Measurements from ENCODE around the gene SSR1. TPM values are rescaled to one million over a fixed set of nuclear protein-coding genes. Genes with fewer than 3 reads are reported as not detected.

Gene SSR1
- total RNA-seq, 4 donors from 2014 or later: 44.5 to 85.6 (median 64.2) TPM

- no peak for TF ChIP-seq CTCF (IDR thresholded peaks at IDR 0.05; ENCODE audit: low read depth)
These were observed 52.5 kb downstream of the SSR1 start for GRCh38 chr6:7260291-7261031.

GRCh38 chr6:7258231-7258763 lies 54.7 kb downstream of the SSR1 start:
- no peak for TF ChIP-seq CTCF (IDR thresholded peaks at IDR 0.05; ENCODE audit: low read depth)

- TF ChIP-seq CTCF (IDR thresholded peaks at IDR 0.05; ENCODE audit: low read depth): no peak
These were observed 55.3 kb downstream of the SSR1 start for GRCh38 chr6:7257521-7258230.

- no peak for TF ChIP-seq CTCF (IDR thresholded peaks at IDR 0.05; ENCODE audit: low read depth)
These were observed 56.2 kb downstream of the SSR1 start for GRCh38 chr6:7256785-7257184.

- no peak for TF ChIP-seq CTCF (IDR thresholded peaks at IDR 0.05; ENCODE audit: low read depth)
These were observed 57.1 kb downstream of the SSR1 start for GRCh38 chr6:7255918-7256317.

GRCh38 chr6:7254980-7255835 lies 57.8 kb downstream of the SSR1 start:
- no peak for TF ChIP-seq CTCF (IDR thresholded peaks at IDR 0.05; ENCODE audit: low read depth)

Measured in subcutaneous adipose tissue (tissue), 4 donors.